ENCODE results near the gene UBXN11.
A peak's percentile ranks its signal among the peaks of the same experiment; 100 is the strongest.

UBXN11 gene

GRCh38 chr1:26259005-26259404 is 47.4 kb downstream of the UBXN11 start:
- no peak for DNase-seq

DNA sequence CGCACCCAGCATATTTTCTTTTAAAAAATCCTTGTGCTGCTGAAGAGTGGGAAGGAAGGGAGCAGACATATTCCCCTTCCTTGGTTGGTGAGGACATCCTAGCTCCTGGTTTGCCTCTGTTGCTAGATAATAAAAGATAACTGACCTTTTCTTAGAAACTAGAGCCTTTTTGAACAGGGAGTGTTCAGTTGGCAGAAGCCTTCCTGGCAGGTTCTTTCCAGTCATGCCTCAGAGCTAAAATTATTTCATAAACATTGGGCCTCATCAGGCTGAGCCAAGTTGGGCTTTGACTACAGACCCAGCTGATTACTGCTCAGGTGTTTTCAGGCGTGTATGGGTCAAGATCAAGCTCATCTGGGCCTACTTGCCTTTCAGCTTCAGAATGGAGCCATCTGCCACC is 49.2 kb downstream of the UBXN11 start:
- DNase-seq: no peak

- DNase-seq: no peak
Observed at GRCh38 chr1:26254404-26254803, 52.0 kb downstream of the UBXN11 start.

DNA sequence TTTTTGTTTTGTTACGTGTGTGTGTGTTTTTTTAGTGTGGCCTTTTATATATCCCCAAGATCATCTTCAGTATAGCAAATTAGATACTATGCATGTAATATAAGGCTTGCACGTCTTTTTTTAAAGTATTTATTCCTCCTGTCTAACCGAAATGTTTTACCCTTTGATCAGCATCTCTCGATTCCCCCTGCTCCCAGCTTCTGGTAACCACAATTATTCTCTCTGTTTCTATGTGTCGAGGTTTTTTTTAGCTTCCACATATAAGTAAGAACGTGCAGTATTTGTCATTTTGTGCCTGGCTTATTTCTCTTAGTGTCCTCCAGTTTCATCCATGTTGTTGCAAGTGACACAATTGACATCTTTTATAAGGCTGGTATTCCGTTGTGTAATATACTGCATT is 53.7 kb downstream of the UBXN11 start:
- no peak for DNase-seq

- no peak for DNase-seq
Observed at GRCh38 chr1:26239936-26240335, 66.5 kb downstream of the UBXN11 start.

- DNase-seq: no peak
Observed at GRCh38 chr1:26237230-26237966, 69.0 kb downstream of the UBXN11 start.

GRCh38 chr1:26234644-26235370 is 71.6 kb downstream of the UBXN11 start:
- DNase-seq: no peak

- peak; percentile 99 for DNase-seq
Observed at GRCh38 chr1:26233903-26234643, 72.4 kb downstream of the UBXN11 start, which contains the start of gene CEP85. CEP85 (plus strand) TSS chr1:26234200; CDS start chr1:26239784, 5,584 bp downstream.

All from right forelimb (tissue), 1 donor.